DND-41 (cell line): ENCODE measurements around the gene KIF11.

Source experiments
- EZH2 ChIP-seq: IDR thresholded peaks from 3 replicates; pipeline ENCODE4 v1.6.1; 2012; ENCODE audit warnings: borderline replicate concordance, low read depth, mild to moderate bottlenecking, moderate library complexity, low read length, inconsistent platforms; ENCODE audit not compliant: severe bottlenecking
- TF ChIP-seq, protein P1 (sequence below): IDR thresholded peaks from 2 replicates; pipeline ENCODE4 v1.5.1; 2012; ENCODE audit warnings: borderline replicate concordance, low read length, moderate library complexity, mild to moderate bottlenecking; ENCODE audit not compliant: poor library complexity, severe bottlenecking; ENCODE audit errors: extremely low read depth

DNA sequence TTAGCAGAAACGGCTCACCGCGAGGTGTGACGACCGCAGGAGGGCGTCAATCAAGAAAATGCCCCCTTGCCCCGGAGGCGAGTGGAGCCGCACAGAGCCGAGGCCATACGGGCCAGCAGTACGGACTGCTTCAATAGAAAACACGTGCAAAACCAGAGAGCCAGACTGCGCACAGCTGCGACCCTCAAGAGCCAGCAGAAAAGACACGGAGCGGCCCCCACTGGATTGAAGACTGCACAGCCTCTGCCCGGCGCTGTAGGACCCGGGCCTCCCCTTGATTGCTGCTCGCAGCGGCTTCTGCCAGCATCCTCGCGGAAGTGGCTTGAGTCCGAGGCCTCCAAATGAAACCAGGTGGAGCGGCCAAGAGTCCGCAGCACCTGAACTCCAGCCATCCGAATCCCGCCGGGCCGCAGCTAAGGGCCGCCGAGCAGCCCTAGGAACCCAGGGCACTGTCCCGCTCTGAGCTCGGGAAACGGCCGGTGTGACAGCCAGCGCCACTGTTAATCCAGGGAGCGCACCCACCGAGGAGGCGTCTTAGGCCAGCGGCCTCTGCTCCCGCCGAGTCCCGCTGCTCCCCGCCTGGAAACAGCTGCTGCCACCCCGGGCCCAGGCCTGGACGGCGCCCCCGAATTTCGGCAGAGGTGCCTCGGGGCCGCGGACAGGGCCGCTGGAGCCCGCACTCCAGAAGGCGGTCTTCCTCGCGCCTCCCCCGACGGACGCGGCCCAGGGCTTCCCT is 96.2 kb downstream of the KIF11 start:
- TF ChIP-seq, protein P1, sequence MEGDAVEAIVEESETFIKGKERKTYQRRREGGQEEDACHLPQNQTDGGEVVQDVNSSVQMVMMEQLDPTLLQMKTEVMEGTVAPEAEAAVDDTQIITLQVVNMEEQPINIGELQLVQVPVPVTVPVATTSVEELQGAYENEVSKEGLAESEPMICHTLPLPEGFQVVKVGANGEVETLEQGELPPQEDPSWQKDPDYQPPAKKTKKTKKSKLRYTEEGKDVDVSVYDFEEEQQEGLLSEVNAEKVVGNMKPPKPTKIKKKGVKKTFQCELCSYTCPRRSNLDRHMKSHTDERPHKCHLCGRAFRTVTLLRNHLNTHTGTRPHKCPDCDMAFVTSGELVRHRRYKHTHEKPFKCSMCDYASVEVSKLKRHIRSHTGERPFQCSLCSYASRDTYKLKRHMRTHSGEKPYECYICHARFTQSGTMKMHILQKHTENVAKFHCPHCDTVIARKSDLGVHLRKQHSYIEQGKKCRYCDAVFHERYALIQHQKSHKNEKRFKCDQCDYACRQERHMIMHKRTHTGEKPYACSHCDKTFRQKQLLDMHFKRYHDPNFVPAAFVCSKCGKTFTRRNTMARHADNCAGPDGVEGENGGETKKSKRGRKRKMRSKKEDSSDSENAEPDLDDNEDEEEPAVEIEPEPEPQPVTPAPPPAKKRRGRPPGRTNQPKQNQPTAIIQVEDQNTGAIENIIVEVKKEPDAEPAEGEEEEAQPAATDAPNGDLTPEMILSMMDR: no peak
- TF ChIP-seq EZH2: peak; percentile 29
